ENCODE data around the gene ATP6V0A1. TPM values are rescaled to one million over a fixed set of nuclear protein-coding genes. Genes with fewer than 3 reads are reported as not detected.

ATP6V0A1 gene
- polyA plus RNA-seq, 1 donor from 2014 or later = 92.1 TPM

DNA sequence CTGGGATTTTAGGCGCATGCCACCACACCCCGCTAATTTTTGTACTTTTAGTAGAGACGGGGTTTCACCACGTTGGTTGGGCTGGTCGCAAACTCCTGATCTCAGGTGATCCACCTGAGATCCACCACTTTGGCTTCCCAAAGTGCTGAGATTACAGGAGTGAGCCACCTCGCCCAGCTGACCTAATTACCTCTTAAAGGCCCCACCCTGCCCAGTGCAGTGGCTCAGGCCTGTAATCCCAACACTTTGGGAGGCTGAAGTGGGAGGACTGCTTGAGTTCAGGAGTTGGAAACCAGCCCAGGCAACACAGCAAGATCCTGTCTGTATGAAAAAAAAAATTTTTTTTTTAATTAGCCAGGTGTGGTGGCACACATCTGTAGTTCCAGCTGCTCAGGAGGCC lies 100.4 kb downstream of the ATP6V0A1 start:
- Histone ChIP-seq H3K4me3 (ENCODE audit: low read length) (no peak overlapping the region), H3K27ac (ENCODE audit: low read length) (no peak overlapping the region), H3K4me2 (ENCODE audit: low read length) (no peak overlapping the region), H3K9me3 (ENCODE audit: low read length) (no peaks in the 10 kb centered on the region), H3K9me2 (ENCODE audit: insufficient read depth, low read length) (no peaks in the 10 kb centered on the region), H3K36me3 (ENCODE audit: insufficient read depth, low read length) (no peaks in the 10 kb centered on the region), H3F3A (ENCODE audit: insufficient read depth, low read length, poor library complexity, severe bottlenecking) (no peaks in the 10 kb centered on the region), H3K9ac (ENCODE audit: low read length) (no peak overlapping the region), H3K27me3 (ENCODE audit: insufficient read depth, low read depth, low read length) (no peaks in the 10 kb centered on the region), H2AFZ (ENCODE audit: low read depth, low read length) (no peak overlapping the region), H4K20me1 (ENCODE audit: insufficient read depth) (no peaks in the 10 kb centered on the region), H3K79me2 (replicated peaks; ENCODE audit: insufficient read depth, low read length) (peaks cover 10% of the 10 kb centered on the region)
- no peak for TF ChIP-seq CTCF (IDR thresholded peaks at IDR 0.05; ENCODE audit: poor library complexity, severe bottlenecking)
- no peak for TF ChIP-seq REST (IDR thresholded peaks at IDR 0.05; ENCODE audit: borderline replicate concordance)
- no peak for TF ChIP-seq EP300 (conservative IDR thresholded peaks at IDR 0.05; ENCODE audit: poor library complexity, severe bottlenecking)
- TF ChIP-seq POLR2AphosphoS5 (IDR thresholded peaks at IDR 0.05) = no peak
- TF ChIP-seq MXI1 (conservative IDR thresholded peaks at IDR 0.05; ENCODE audit: poor library complexity, severe bottlenecking) = no peak
- TF ChIP-seq EZH2 (IDR thresholded peaks at IDR 0.05; ENCODE audit: borderline replicate concordance, insufficient read depth, low read length, poor library complexity, severe bottlenecking) = no peak
- no peak for TF ChIP-seq RAD21 (conservative IDR thresholded peaks at IDR 0.05)

- Histone ChIP-seq H3K36me3 (ENCODE audit: insufficient read depth, low read length) (no peaks in the 10 kb centered on the region), H3K9ac (ENCODE audit: low read length) (no peak overlapping the region), H3F3A (ENCODE audit: insufficient read depth, low read length, poor library complexity, severe bottlenecking) (no peaks in the 10 kb centered on the region), H3K4me3 (ENCODE audit: low read length) (no peak overlapping the region), H3K4me2 (ENCODE audit: low read length) (no peak overlapping the region), H3K9me3 (ENCODE audit: low read length) (no peaks in the 10 kb centered on the region), H3K27ac (ENCODE audit: low read length) (no peak overlapping the region), H3K79me2 (replicated peaks; ENCODE audit: insufficient read depth, low read length) (peaks cover 10% of the 10 kb centered on the region), H3K9me2 (ENCODE audit: insufficient read depth, low read length) (no peaks in the 10 kb centered on the region), H4K20me1 (ENCODE audit: insufficient read depth) (no peaks in the 10 kb centered on the region), H2AFZ (ENCODE audit: low read depth, low read length) (no peak overlapping the region), H3K27me3 (ENCODE audit: insufficient read depth, low read depth, low read length) (no peaks in the 10 kb centered on the region)
- TF ChIP-seq RAD21 (conservative IDR thresholded peaks at IDR 0.05) (no peak), MXI1 (conservative IDR thresholded peaks at IDR 0.05; ENCODE audit: poor library complexity, severe bottlenecking) (no peak), EZH2 (IDR thresholded peaks at IDR 0.05; ENCODE audit: borderline replicate concordance, insufficient read depth, low read length, poor library complexity, severe bottlenecking) (no peak), CTCF (IDR thresholded peaks at IDR 0.05; ENCODE audit: poor library complexity, severe bottlenecking) (no peak), POLR2AphosphoS5 (IDR thresholded peaks at IDR 0.05) (no peak), REST (IDR thresholded peaks at IDR 0.05; ENCODE audit: borderline replicate concordance) (no peak), SMC3 (conservative IDR thresholded peaks at IDR 0.05; ENCODE audit: poor library complexity) (no peak), TAF1 (IDR thresholded peaks at IDR 0.05; ENCODE audit: low read depth) (no peak), EP300 (conservative IDR thresholded peaks at IDR 0.05; ENCODE audit: poor library complexity, severe bottlenecking) (no peak)
Observed at GRCh38 chr17:42560246-42560645, 101.6 kb downstream of the ATP6V0A1 start.

Data from neural cell (in vitro differentiated cells).